ENCODE data around the gene ZNF396.

The ZNF396 gene

DNA sequence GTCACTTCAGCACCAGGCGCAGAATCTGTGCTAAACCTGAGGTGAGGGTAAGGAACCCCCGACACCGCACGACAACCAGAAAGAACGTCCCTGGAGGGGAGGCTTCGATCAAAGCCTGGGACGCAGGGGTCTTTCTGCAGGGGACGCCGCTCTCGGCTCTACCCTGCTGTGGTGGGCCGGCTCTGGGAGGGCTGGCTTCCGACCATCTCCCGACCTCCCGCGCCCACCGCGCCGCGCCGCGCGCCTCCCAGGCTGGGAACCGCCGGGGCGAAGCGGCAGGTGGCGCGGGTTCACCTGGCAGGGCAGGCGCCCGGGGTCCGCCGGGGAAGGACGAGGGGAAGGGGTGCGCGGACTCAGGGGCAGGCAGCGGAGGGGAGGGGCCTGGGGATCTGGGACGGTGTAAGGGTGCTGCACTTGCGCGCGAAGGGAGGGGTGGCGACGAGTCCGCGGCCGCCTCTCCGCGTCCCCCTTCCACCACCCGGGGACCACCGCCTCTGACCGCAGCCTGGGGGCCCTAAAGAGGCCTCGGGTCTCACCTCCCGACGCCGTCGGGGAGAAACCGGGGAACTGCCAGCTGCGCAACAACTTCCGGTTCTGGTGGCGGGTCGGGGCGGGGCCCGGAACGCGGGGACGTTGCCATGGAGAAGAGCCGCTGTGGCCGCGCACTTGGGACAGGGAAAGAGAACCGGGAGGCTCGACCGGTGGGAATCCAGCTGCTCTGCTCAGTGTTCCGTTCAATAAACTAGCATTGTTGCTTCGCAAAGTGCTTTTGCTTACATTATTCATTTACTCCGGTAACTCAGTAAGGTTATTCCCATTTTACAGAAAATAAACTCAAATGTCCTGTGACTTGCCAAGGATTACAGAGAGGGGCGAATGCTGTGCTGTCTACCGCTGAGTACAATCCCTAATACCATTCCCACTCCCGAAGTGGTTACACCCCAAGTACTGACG is at the start of gene ZNF396:
TSS of gene ZNF396 (minus strand) at position 596 of the 954 bp plus-strand sequence. CDS start 3,045 bp downstream, outside the sequence.
- Histone ChIP-seq H3K27ac (peak within 1 kb of the TSS; percentile 44 to 82 (median 57); a peak in 20 of 22 replicates), H3K4me3 (peak within 1 kb of the TSS; percentile 71 to 88 (median 76))
- no peak for TF ChIP-seq Cebpa-rat (IDR thresholded peaks at IDR 0.05)

DNA sequence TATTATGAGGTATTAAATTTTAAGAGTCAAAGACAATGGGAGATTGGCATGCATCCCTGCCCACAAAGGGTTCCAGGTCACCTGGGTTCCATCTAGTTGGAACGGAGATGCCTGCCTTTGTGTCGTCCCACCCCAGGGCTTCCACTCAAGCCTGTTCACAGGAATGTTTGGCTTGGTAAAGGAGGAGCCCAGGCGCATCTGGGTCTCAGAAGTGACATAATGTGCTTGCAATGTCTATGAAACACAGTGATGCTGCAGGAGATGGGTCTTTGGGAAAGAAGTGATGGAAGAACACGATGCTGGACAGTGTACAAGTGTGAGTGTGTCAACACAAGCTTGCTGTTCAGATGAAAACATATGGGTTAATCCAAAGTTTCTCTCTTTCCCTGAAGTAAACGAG is 49.6 kb upstream of the ZNF396 start:
- no peaks in the 10 kb centered on the region for H3K27me3 ChIP-seq
- no peak overlapping the region for H3K9ac ChIP-seq
- H4K20me1 ChIP-seq = no peaks in the 10 kb centered on the region
- H3K4me1 ChIP-seq = peaks cover 0 to 10% (median 0%) of the 10 kb centered on the region in 10 experiments; a peak in 3 of 20 replicates
- H3K9me3 ChIP-seq (replicated peaks in 1 of 11) = peaks cover 0 to 6% (median 0%) of the 10 kb centered on the region in 11 experiments; a peak in 1 of 22 replicates
- H3K36me3 ChIP-seq = no peaks in the 10 kb centered on the region
- TF ChIP-seq Cebpa-rat (IDR thresholded peaks at IDR 0.05) = no peak
- no peak overlapping the region for H3K4me3 ChIP-seq
- no peak overlapping the region for H3K4me2 ChIP-seq
- no peak overlapping the region for H3K27ac ChIP-seq

More for the DNA sequence above, at the start of gene ZNF396:
- peaks cover 0 to 14% (median 10%) of the 10 kb centered on the region in 11 experiments; a peak in 17 of 22 replicates for H3K27me3 ChIP-seq
- peaks cover 0 to 7% (median 0%) of the 10 kb centered on the region in 11 experiments; a peak in 5 of 22 replicates for H3K9me3 ChIP-seq (replicated peaks in 1 of 11)
- H3K4me2 ChIP-seq = peak within 1 kb of the TSS; percentile 85 to 97 (median 94)
- H4K20me1 ChIP-seq = no peaks in the 10 kb centered on the region
- no peaks in the 10 kb centered on the region for H3K36me3 ChIP-seq
- H3K9ac ChIP-seq = peak within 1 kb of the TSS; percentile 58 to 86 (median 73)
- H3K4me1 ChIP-seq = peaks cover 0 to 26% (median 16%) of the 10 kb centered on the region in 10 experiments; a peak in 15 of 20 replicates

DNA sequence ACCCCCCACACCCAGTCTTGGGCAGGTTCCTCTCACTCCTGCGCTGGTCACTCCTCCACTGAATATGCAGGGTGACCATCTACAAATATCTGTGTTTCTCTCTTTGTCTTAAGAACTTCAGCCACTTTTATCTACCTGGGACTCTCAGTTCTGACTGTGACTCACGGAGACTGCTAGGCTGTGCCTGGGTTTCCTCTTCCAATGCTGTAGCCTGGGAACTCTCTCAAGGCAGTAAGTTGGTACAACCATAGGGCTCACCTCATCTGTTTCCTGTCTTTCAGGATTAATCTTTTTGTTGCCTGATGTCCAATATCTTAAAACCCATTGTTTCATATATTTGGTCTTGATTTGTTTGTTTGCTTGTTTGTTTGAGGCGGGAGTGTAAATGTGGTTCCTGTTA is 47.2 kb upstream of the ZNF396 start:
- no peaks in the 10 kb centered on the region for H3K27me3 ChIP-seq
- H4K20me1 ChIP-seq = no peaks in the 10 kb centered on the region
- no peak overlapping the region for H3K4me2 ChIP-seq
- no peak for TF ChIP-seq Cebpa-rat (IDR thresholded peaks at IDR 0.05)
- H3K27ac ChIP-seq = no peak overlapping the region
- H3K9ac ChIP-seq = no peak overlapping the region
- no peaks in the 10 kb centered on the region for H3K4me1 ChIP-seq
- no peaks in the 10 kb centered on the region for H3K36me3 ChIP-seq
- H3K4me3 ChIP-seq = no peak overlapping the region
- H3K9me3 ChIP-seq (replicated peaks in 1 of 11) = peaks cover 2 to 11% (median 4%) of the 10 kb centered on the region in 11 experiments; a peak in 17 of 22 replicates

DNA sequence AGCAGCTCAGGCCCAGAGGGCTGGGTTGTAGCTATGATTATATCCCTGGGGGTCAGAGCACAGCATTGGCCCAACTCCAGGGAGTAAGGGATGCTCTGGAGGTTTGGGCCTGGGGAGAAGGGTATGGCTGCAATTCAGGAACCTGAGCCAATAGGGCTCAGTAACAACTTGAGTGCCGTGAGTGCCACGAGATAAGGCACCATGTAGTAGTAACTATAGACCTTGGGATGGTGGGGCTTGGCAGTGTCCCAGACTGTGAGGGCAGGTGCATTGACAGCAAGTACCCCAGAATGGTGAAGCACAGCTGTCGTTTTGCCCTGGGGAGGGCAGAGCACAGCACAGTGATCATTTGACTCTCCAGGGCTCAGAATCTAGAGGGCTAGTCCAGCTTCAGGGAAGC is 45.1 kb upstream of the ZNF396 start:
- Histone ChIP-seq H3K27me3 (no peaks in the 10 kb centered on the region), H3K9me3 (replicated peaks in 1 of 11) (peaks cover 17 to 26% (median 24%) of the 10 kb centered on the region in 11 experiments), H3K36me3 (no peaks in the 10 kb centered on the region), H3K4me2 (no peak overlapping the region), H3K9ac (no peak overlapping the region), H4K20me1 (no peaks in the 10 kb centered on the region), H3K27ac (no peak overlapping the region), H3K4me3 (no peak overlapping the region), H3K4me1 (no peaks in the 10 kb centered on the region)
- TF ChIP-seq Cebpa-rat (IDR thresholded peaks at IDR 0.05) = no peak

DNA sequence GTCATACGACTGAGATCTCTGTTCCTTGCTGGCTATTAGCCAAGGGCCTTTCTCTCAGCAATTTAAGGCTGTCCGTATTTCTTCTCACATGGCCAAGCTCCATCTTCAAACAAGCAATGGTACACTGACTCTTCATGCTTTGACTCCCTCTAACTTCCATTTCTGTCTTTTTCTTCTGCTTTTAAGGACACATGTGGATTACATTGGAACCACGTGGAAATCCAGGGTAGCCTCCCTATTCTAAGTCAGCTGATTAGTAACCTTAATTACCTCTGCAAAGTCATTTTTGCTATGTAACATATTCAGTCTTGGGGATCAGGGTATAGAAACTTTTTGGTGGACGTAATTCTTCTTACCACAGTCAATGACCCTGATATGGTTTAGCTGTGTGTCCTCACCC is 41.5 kb upstream of the ZNF396 start:
- Histone ChIP-seq H3K27me3 (no peaks in the 10 kb centered on the region), H3K4me3 (no peak overlapping the region), H3K4me1 (peaks cover 0 to 26% (median 20%) of the 10 kb centered on the region in 10 experiments; a peak in 15 of 20 replicates), H4K20me1 (no peaks in the 10 kb centered on the region), H3K9me3 (replicated peaks in 1 of 11) (peaks cover 21 to 45% (median 30%) of the 10 kb centered on the region in 11 experiments), H3K4me2 (no peak overlapping the region), H3K36me3 (no peaks in the 10 kb centered on the region), H3K9ac (no peak overlapping the region), H3K27ac (no peak overlapping the region)
- no peak for TF ChIP-seq Cebpa-rat (IDR thresholded peaks at IDR 0.05)

DNA sequence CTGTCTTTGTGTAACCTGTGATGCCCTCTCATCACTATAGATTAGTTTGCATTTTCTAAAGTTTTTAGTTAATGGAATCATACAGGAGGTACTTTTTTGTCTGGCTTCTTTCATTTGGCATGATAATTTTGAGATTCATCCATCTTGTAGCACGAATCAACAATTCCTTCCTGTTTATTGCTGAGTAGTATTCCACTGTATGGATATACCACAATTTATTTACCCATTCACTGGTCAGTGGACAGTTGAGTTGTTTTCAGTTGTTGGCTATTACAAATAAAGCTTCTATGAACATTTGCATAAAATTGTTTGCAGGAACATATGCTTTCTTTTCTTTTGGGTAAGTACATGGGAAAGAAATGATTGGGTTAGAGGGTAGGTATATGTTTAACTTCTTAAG is 40.1 kb upstream of the ZNF396 start:
- Histone ChIP-seq H3K27me3 (no peaks in the 10 kb centered on the region), H3K4me1 (peaks cover 11 to 37% (median 33%) of the 10 kb centered on the region in 10 experiments), H3K9ac (no peak overlapping the region), H3K27ac (no peak overlapping the region), H3K9me3 (replicated peaks in 1 of 11) (peaks cover 21 to 45% (median 30%) of the 10 kb centered on the region in 11 experiments), H3K4me3 (no peak overlapping the region; a peak in 1 of 20 replicates), H3K36me3 (no peaks in the 10 kb centered on the region), H4K20me1 (no peaks in the 10 kb centered on the region), H3K4me2 (no peak overlapping the region)
- TF ChIP-seq Cebpa-rat (IDR thresholded peaks at IDR 0.05) = no peak

DNA sequence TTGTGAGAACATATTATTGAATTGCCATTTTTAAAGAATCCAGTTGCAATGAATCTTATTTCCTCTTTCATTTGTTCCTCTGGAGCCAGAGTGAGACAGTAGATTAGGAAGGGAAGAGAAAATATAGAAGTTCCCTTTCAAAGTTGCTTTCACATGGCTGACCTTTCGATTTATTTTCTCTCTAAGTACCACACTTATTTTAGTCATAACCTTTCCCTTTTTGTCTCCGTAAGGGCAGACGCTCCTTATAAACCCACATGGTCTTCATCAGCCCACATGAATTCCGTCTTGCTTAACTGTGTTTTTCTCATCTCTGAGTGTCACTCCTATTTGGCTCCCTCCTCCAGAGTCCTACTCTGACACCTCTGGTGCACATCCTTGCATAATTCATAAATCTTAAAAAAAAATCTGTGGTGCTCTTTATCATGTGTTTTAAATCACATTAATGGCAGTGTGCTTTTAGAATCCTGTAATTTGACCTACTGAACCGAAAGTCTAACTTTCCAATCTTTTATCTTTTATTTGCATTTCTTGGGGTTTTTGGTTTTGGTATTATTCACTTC is 38.5 kb upstream of the ZNF396 start:
- Histone ChIP-seq H4K20me1 (no peaks in the 10 kb centered on the region), H3K36me3 (no peaks in the 10 kb centered on the region), H3K27me3 (no peaks in the 10 kb centered on the region), H3K4me2 (peak overlapping the region in 8 of 11 experiments; percentile 30 to 90 (median 60); a peak in 16 of 22 replicates), H3K4me3 (peak overlapping the region in 2 of 10 experiments; percentile 13 to 23; a peak in 4 of 20 replicates), H3K9me3 (replicated peaks in 1 of 11) (peaks cover 21 to 45% (median 30%) of the 10 kb centered on the region in 11 experiments), H3K9ac (peak overlapping the region in 3 of 11 experiments; percentile 6 to 11 (median 7); a peak in 3 of 22 replicates), H3K27ac (peak overlapping the region in 7 of 11 experiments; percentile 26 to 67 (median 42); a peak in 13 of 22 replicates), H3K4me1 (peaks cover 15 to 51% (median 43%) of the 10 kb centered on the region in 10 experiments)
- TF ChIP-seq Cebpa-rat (IDR thresholded peaks at IDR 0.05) = no peak

DNA sequence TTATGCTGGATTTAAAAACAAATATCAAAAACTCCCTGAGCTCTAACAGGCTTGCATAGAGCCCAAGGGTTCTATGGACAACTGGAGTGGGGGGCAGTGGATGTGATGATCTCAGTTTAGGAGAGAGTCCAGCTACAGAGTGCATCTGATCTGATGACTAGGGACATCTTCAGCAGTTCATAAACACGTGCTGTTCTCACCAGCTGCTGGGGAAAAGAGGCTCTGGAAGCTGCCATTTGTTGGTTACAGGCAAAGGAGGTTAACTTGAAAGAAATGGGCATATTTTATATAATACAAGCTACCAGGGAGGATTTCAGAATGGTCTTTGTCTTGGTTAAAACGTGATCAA is 36.0 kb upstream of the ZNF396 start:
- peaks cover 9 to 29% (median 14%) of the 10 kb centered on the region in 11 experiments for H3K9me3 ChIP-seq (replicated peaks in 1 of 11)
- H4K20me1 ChIP-seq = no peaks in the 10 kb centered on the region
- TF ChIP-seq Cebpa-rat (IDR thresholded peaks at IDR 0.05) = no peak
- H3K4me2 ChIP-seq = peak overlapping the region; percentile 27 to 84 (median 62); a peak in 20 of 22 replicates
- no peaks in the 10 kb centered on the region for H3K36me3 ChIP-seq
- H3K4me3 ChIP-seq = no peak overlapping the region
- H3K27me3 ChIP-seq = no peaks in the 10 kb centered on the region
- H3K27ac ChIP-seq = peak overlapping the region in 8 of 11 experiments; percentile 49 to 78 (median 64); a peak in 16 of 22 replicates
- peaks cover 24 to 73% (median 61%) of the 10 kb centered on the region in 10 experiments for H3K4me1 ChIP-seq
- peak overlapping the region in 6 of 11 experiments; percentile 43 to 66 (median 52); a peak in 9 of 22 replicates for H3K9ac ChIP-seq

Data from BLaER1 treated with 17β-estradiol and CSF1 and Interleukin-3, amounts not matched to agents 10 nM and 100 nM (cell line).